H9 (cell line): Measurements from ENCODE around the gene OR4E1. TPM values are rescaled to one million over a fixed set of nuclear protein-coding genes. Genes with fewer than 3 reads are reported as not detected.

Source experiments
- DNase-seq: peaks from one replicate; pipeline ENCODE4 v3.0.0-alpha.2; 2017
- H2AFZ ChIP-seq: one replicate; pipeline ENCODE4 v1.6.1; 2013; ENCODE audit warnings: mild to moderate bottlenecking, low read length, control low read depth, moderate library complexity
- H2AK5ac ChIP-seq: 2 replicates; pipeline ENCODE4 v1.6.1; 2013; ENCODE audit warnings: low read length, control low read depth, mixed read lengths; ENCODE audit not compliant: insufficient read length
- H2BK120ac ChIP-seq: one replicate; pipeline ENCODE4 v1.6.1; 2013; ENCODE audit warnings: low read depth, mild to moderate bottlenecking, low read length, control low read depth, inconsistent platforms; ENCODE audit not compliant: poor library complexity, severe bottlenecking
- H2BK12ac ChIP-seq: 2 replicates; pipeline ENCODE4 v1.6.1; 2013; ENCODE audit warnings: low read length, control low read depth, mixed read lengths, low read depth; ENCODE audit not compliant: insufficient read length
- H2BK15ac ChIP-seq: 2 replicates; pipeline ENCODE4 v1.6.1; 2013; ENCODE audit warnings: low read depth, low read length, control low read depth
- H2BK20ac ChIP-seq: one replicate; pipeline ENCODE4 v1.6.1; 2013; ENCODE audit warnings: low read depth, mild to moderate bottlenecking, low read length, control low read depth, inconsistent platforms; ENCODE audit not compliant: poor library complexity, severe bottlenecking
- H2BK5ac ChIP-seq: 2 replicates; pipeline ENCODE4 v1.6.1; 2013; ENCODE audit warnings: low read length, control low read depth, mixed read lengths; ENCODE audit not compliant: insufficient read length
- H3K14ac ChIP-seq: 2 replicates; pipeline ENCODE4 v1.6.1; 2013; ENCODE audit warnings: low read length, control low read depth; ENCODE audit not compliant: insufficient read depth
- H3K18ac ChIP-seq: 2 replicates; pipeline ENCODE4 v1.6.1; 2013; ENCODE audit warnings: low read depth, mild to moderate bottlenecking, mixed read lengths, low read length, control low read depth; ENCODE audit not compliant: insufficient read length
- H3K23ac ChIP-seq: 2 replicates; pipeline ENCODE4 v1.6.1; 2013; ENCODE audit warnings: low read length, control low read depth, mixed read lengths, low read depth; ENCODE audit not compliant: insufficient read length
- H3K23me2 ChIP-seq: 2 replicates; pipeline ENCODE4 v1.6.1; 2013; ENCODE audit warnings: low read depth, mild to moderate bottlenecking, mixed read lengths, low read length, control low read depth; ENCODE audit not compliant: insufficient read length, poor library complexity, severe bottlenecking
- H3K27ac ChIP-seq: 2 replicates; pipeline ENCODE4 v1.5.1; 2013; ENCODE audit warnings: low read length, control low read depth, mixed read lengths, low read depth; ENCODE audit not compliant: insufficient read length
- H3K27me3 ChIP-seq: 2 replicates; pipeline ENCODE4 v1.6.1; 2013; ENCODE audit warnings: low read length, control low read depth, inconsistent platforms; ENCODE audit not compliant: insufficient read depth
- H3K4ac ChIP-seq: 2 replicates; pipeline ENCODE4 v1.6.1; 2013; ENCODE audit warnings: low read depth, mild to moderate bottlenecking, control low read depth, inconsistent platforms, low read length, moderate library complexity
- H3K4me1 ChIP-seq: 2 replicates; pipeline ENCODE4 v1.6.1; 2013; ENCODE audit warnings: low read length, control low read depth, inconsistent platforms; ENCODE audit not compliant: insufficient read depth
- H3K4me2 ChIP-seq: 2 replicates; pipeline ENCODE4 v1.6.1; 2013; ENCODE audit warnings: low read length, control low read depth, mixed read lengths; ENCODE audit not compliant: insufficient read length, insufficient read depth
- H3K56ac ChIP-seq: 2 replicates; pipeline ENCODE4 v1.6.1; 2013; ENCODE audit warnings: low read depth, mild to moderate bottlenecking, mixed read lengths, low read length, control low read depth; ENCODE audit not compliant: insufficient read length
- H3K79me1 ChIP-seq: 2 replicates; pipeline ENCODE4 v1.6.1; 2013; ENCODE audit warnings: low read depth, mild to moderate bottlenecking, moderate library complexity, low read length, control low read depth, inconsistent platforms; ENCODE audit not compliant: insufficient read depth, poor library complexity, severe bottlenecking
- H3K79me2 ChIP-seq: 2 replicates; pipeline ENCODE4 v1.6.1; 2013; ENCODE audit warnings: low read length, control low read depth, inconsistent platforms; ENCODE audit not compliant: insufficient read depth
- H3K9ac ChIP-seq: 2 replicates; pipeline ENCODE4 v1.6.1; 2013; ENCODE audit warnings: low read length, control low read depth, mixed read lengths; ENCODE audit not compliant: insufficient read length; ENCODE audit errors: extremely low read depth
- H3K9me3 ChIP-seq: one replicate; pipeline ENCODE4 v1.6.1; 2013; ENCODE audit warnings: low read depth, low read length, inconsistent platforms; ENCODE audit not compliant: control insufficient read depth
- H3T11ph ChIP-seq: one replicate; pipeline ENCODE4 v1.6.1; 2013; ENCODE audit warnings: mild to moderate bottlenecking, low read length, control low read depth, inconsistent platforms
- H4K20me1 ChIP-seq: one replicate; pipeline ENCODE4 v1.6.1; 2013; ENCODE audit not compliant: control insufficient read depth, insufficient read length, insufficient read depth
- H4K5ac ChIP-seq: 2 replicates; pipeline ENCODE4 v1.6.1; 2013; ENCODE audit warnings: low read depth, mild to moderate bottlenecking, mixed read lengths, low read length, control low read depth; ENCODE audit not compliant: insufficient read length
- H4K8ac ChIP-seq: replicated peaks from 2 replicates; pipeline ENCODE4 v1.6.1; 2013; ENCODE audit warnings: low read length, control low read depth, mixed read lengths, low read depth; ENCODE audit not compliant: insufficient read length
- H4K91ac ChIP-seq: 2 replicates; pipeline ENCODE4 v1.6.1; 2013; ENCODE audit warnings: low read depth, mild to moderate bottlenecking, moderate library complexity, mixed read lengths, low read length, control low read depth; ENCODE audit not compliant: insufficient read length
- H3K27ac Mint-ChIP-seq, 3 experiments: 2 replicates in 2 of 3; 3 replicates in 1 of 3; pipeline ENCODE4 v1.8.0; 2020 to 2021; ENCODE audit warnings: mixed read lengths in 3 of 3, mild to moderate bottlenecking in 1 of 3, moderate library complexity in 1 of 3
- H3K27me3 Mint-ChIP-seq: 2 replicates; pipeline ENCODE4 v1.8.0; 2021; ENCODE audit warnings: low read depth, mild to moderate bottlenecking, moderate library complexity, mixed read lengths
- H3K36me3 Mint-ChIP-seq, 3 experiments: 2 replicates in 2 of 3; 3 replicates in 1 of 3; pipeline ENCODE4 v1.8.0; 2020 to 2021; ENCODE audit warnings: low read depth in 3 of 3, mixed read lengths in 3 of 3; ENCODE audit not compliant: insufficient read depth in 1 of 3
- H3K4me1 Mint-ChIP-seq, 2 experiments: 2 replicates each; pipeline ENCODE4 v1.8.0; 2020; ENCODE audit warnings: mixed read lengths in 2 of 2
- H3K4me3 Mint-ChIP-seq, 2 experiments: 2 replicates in 1 of 2; 3 replicates in 1 of 2; pipeline ENCODE4 v1.8.0; 2020 to 2021; ENCODE audit warnings: mild to moderate bottlenecking in 2 of 2, mixed read lengths in 2 of 2, moderate library complexity in 1 of 2
- H3K9me3 Mint-ChIP-seq, 2 experiments: 2 replicates in 1 of 2; 3 replicates in 1 of 2; pipeline ENCODE4 v1.8.0; 2020; ENCODE audit warnings: mild to moderate bottlenecking in 2 of 2, mixed read lengths in 2 of 2, moderate library complexity in 1 of 2
- total RNA-seq: library from RNA; stranded (reverse); gene quantifications from 2 replicates; pipeline ENCODE4 v1.2.1, GENCODE V29; 2021
- TF ChIP-seq, protein P1 (sequence below): fragments of 200-600 bp; sonication (generic); conservative IDR thresholded peaks from 3 replicates; pipeline ENCODE4 v1.8.0; 2021; ENCODE audit warnings: antibody characterized with exemption, mild to moderate bottlenecking

Gene OR4E1
- total RNA-seq, 1 experiment from 2014 or later, result not detected

DNA sequence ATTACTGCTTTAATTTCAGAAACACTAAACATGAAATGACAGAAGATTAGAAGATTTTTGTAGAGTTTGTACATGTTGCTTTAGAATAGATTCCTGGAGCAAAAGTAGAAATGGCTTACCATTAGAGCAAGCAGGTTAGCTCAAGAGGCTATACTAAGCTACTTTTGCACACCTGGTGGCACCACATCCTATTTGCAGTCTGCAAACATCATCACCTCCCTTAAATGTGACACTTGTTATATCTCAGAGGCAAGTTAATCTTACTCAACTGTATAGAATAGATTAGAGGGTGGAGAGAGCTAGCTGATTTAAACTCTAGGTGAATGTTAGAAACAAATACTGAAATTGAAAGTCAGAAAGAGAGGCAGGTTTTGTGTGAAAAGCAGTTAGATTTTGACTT is 30.7 kb upstream of the OR4E1 start:
- Histone ChIP-seq H2AFZ (no peak overlapping the region), H3K27me3 (no peaks in the 10 kb centered on the region), H3K14ac (no peak overlapping the region), H3K9me3 (no peaks in the 10 kb centered on the region), H3K4me2 (no peak overlapping the region), H3K18ac (no peak overlapping the region), H4K91ac (no peak overlapping the region), H2BK20ac (no peak overlapping the region), H3K4me1 (no peaks in the 10 kb centered on the region), H3K79me2 (no peaks in the 10 kb centered on the region), H3K23ac (no peak overlapping the region), H3K9ac (no peak overlapping the region), H2BK5ac (no peak overlapping the region), H3K23me2 (no peaks in the 10 kb centered on the region), H2BK120ac (no peak overlapping the region), H4K20me1 (no peaks in the 10 kb centered on the region), H4K5ac (no peak overlapping the region), H4K8ac (no peak overlapping the region), H3K27ac (no peak overlapping the region), H3K56ac (no peak overlapping the region), H2BK15ac (no peak overlapping the region), H3T11ph (no peak overlapping the region), H3K79me1 (no peaks in the 10 kb centered on the region), H2AK5ac (no peak overlapping the region), H2BK12ac (no peak overlapping the region), H3K4ac (no peak overlapping the region)
- no peak for DNase-seq
- Mint-ChIP-seq H3K4me3 (no peak overlapping the region), H3K27ac (no peak overlapping the region), H3K36me3 (peaks cover 0 to 8% (median 0%) of the 10 kb centered on the region in 3 experiments; a peak in 1 of 7 replicates), H3K4me1 (peaks cover 7 to 8% of the 10 kb centered on the region in 2 experiments; a peak in 1 of 4 replicates), H3K27me3 (peaks cover 3% of the 10 kb centered on the region; the same call in 1 of the 2 replicates), H3K9me3 (peaks cover 6 to 8% of the 10 kb centered on the region in 2 experiments; a peak in 4 of 5 replicates)
- TF ChIP-seq, protein P1, sequence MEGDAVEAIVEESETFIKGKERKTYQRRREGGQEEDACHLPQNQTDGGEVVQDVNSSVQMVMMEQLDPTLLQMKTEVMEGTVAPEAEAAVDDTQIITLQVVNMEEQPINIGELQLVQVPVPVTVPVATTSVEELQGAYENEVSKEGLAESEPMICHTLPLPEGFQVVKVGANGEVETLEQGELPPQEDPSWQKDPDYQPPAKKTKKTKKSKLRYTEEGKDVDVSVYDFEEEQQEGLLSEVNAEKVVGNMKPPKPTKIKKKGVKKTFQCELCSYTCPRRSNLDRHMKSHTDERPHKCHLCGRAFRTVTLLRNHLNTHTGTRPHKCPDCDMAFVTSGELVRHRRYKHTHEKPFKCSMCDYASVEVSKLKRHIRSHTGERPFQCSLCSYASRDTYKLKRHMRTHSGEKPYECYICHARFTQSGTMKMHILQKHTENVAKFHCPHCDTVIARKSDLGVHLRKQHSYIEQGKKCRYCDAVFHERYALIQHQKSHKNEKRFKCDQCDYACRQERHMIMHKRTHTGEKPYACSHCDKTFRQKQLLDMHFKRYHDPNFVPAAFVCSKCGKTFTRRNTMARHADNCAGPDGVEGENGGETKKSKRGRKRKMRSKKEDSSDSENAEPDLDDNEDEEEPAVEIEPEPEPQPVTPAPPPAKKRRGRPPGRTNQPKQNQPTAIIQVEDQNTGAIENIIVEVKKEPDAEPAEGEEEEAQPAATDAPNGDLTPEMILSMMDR, result no peak; the same call in 2 of the 3 replicates
